GM18951 (cell line): ENCODE results near the gene TOMM20.

Experiments
- POLR2A ChIP-seq: IDR thresholded peaks from 4 replicates; pipeline ENCODE4 v1.6.1; 2011; ENCODE audit warnings: mild to moderate bottlenecking; ENCODE audit not compliant: insufficient read length, insufficient read depth; ENCODE audit errors: extremely low read depth
- in situ Hi-C: fragments of 300-500 bp; cut with MboI; formaldehyde crosslinking; loops from one replicate; pipeline ENCODE4 v1.12.0; 2022; ENCODE audit warnings: low sequenced_read_pairs, mixed read lengths, inconsistent platforms; ENCODE audit not compliant: unreplicated experiment

The TOMM20 gene

DNA sequence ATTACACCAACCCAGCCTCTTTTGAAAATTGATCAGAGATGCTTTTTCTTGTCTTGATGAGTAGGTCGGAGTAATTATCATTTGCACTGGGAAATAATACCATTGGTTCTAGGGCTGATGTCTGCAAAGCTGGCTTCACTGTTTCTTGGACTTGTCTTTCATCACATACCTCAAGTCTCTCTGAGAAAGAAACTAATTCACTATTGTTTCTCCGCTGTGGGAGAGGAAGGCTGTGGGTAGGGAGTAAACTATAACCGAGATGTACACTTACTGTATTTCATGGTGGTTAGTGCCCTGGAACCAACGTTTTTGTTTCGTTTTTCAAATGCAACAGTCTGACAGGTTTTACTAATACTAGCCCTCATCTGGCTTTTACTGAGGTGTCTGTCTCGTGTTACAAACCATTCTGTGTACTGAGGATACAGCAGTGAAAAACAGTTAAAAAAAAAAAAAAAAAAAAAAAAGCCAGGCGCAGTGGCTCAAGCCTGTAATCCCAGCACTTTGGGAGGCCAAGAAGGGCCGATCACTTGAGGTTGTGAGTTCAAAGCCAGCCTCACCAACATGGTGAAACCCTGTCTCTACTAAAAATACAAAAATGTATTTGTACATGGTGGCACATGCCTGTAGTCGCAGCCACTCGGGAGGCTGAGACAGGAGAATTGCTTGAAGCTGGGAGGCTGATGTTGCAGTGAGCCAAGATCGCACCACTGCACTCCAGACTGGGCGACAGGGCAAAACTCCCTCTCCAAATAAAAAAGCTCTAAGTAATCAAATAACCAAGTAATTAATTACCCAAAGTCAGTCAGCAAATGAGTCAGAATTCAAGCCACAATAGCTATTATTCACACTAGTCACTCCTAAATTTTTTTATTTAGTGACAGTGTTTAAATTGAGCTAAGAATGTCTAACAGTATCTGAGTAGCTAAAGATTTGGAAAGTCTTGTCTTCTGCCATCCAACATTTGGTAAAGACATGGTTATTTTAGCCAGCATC lies 23.3 kb downstream of the TOMM20 start:
- TF ChIP-seq POLR2A, result no peak
- in situ Hi-C loops, result loop anchor here (10.0 kb wide), 1 partner anchor 309 kb away; no protein-coding TSS in a partner anchor

DNA sequence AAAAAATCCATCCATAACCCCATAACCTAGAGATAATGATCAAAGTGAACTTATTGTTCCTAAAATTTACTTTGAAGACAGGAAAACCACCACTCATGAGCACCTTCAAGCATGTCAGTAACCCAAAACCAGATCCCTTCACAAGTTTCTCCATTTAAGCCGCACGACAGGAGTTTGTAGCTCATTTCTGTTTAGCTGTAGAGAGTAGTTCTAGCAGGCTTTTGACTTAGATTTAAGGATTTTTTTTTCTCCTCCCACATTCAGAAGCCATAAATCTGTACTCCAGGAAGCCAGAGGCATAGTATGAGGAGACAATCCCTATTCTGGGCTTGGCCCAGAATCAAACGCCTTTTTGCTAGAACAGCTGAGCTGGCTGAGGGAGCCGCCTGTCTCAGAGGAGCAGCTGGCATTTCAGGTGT lies 25.6 kb downstream of the TOMM20 start:
- TF ChIP-seq POLR2A, result no peak
- in situ Hi-C loops, result loop anchor here (10.0 kb wide), 1 partner anchor 312 kb away; no protein-coding TSS in a partner anchor

DNA sequence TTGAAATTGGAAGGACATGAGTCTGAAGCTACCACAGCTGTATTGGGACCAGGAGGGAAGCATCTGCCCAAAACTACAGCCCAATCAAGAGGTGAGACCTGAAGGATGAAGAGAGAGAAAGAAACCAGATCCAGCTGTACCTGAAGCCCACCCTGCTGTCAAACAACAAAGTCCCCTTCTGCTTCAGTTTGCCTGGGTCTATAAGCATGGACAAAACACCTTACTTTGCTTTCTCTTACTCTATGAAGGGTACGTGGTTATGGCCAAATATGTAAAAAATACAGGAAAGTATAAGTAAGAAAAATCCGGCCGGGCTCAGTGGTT lies 26.4 kb downstream of the TOMM20 start:
- TF ChIP-seq POLR2A, result no peak
- in situ Hi-C loops, result loop anchor here (10.0 kb wide), 1 partner anchor 313 kb away; no protein-coding TSS in a partner anchor

DNA sequence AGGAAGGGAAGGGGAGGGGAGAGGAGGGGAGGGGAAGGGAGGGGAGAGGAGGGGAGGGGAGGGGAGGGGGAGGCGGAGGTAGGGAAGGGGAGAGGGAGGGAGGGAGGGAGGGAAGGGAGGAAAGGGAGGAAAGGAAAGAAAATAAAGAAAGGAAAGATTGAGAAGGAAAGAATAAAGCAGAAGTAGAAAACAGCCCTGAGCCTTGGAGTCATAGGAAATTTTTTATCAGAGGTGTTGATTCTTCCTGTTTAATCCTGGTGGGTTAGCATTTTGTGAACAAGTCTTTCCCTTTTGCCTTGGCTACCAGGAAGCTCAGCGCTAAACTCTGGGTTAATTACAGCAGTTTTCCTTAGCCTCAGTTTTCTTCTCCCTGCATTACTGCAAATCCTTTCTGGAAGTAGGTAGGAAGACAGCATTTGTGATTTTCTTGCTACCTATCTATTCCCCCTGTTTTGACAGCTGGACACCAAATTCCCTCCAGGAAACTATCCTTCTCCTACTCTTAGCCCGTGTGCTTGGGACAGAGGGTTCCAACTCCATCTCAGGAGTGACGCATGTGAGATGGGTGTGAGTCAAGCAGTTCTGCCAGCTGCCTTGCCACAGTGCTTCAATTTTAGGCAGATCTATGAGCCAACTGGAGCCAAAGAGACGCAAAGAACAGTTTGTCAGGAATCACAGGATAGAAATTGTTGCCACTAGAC lies 26.9 kb downstream of the TOMM20 start:
- TF ChIP-seq POLR2A, result no peak
- in situ Hi-C loops, result loop anchor here (10.0 kb wide), 1 partner anchor 313 kb away; no protein-coding TSS in a partner anchor

DNA sequence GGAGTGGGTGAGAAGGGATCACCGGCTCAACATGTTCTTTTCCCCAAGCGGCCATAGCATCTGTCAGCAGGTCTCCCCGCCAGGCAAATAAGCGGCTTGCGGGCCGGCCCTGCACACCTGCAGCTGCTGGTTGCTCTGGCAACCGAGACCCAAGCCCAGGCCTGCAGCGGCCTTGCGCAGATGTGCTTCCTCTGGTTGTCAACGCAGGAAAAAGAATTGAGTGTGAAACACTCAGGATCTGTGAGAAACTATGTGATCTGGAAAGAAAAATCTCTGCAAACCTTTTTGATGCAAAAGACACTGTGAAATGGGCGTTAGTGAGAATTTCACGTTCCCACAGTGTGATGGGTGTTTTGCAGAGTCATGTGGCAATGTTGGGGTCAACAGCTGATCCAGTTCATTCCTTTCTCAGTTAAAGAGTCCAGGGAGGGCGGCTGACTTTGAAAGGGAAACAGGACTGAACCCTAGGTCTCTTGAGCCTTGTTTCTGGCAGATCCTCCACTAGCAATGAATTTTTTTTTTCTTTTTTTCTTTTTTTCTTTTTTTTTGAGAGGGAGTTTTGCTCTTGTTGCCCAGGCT lies 28.4 kb downstream of the TOMM20 start:
- in situ Hi-C loops, result loop anchor here (10.0 kb wide), 1 partner anchor 315 kb away; no protein-coding TSS in a partner anchor
- no peak for TF ChIP-seq POLR2A

DNA sequence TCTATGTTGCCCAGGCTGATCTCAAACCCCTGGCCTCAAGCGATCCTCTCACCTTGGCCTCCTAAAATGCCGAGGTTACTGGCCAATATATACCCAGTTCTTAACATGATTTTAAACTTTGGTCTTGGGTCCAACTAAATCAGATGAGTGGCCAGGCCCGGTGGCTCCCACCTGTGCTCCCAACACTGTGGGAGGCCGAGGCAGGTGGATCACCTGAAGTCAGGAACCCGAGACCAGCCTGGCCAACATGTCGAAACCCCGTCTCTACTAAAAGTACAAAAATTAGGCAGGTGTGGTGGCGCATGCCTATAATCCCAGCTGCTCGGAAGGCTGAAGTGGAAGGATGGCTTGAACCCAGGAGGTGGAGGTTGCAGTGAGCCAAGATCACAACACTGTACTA lies 29.6 kb downstream of the TOMM20 start:
- in situ Hi-C loops, result loop anchor here (25.0 kb wide), 3 partner anchors 262 to 512 kb away; no protein-coding TSS in a partner anchor
- TF ChIP-seq POLR2A, result no peak

DNA sequence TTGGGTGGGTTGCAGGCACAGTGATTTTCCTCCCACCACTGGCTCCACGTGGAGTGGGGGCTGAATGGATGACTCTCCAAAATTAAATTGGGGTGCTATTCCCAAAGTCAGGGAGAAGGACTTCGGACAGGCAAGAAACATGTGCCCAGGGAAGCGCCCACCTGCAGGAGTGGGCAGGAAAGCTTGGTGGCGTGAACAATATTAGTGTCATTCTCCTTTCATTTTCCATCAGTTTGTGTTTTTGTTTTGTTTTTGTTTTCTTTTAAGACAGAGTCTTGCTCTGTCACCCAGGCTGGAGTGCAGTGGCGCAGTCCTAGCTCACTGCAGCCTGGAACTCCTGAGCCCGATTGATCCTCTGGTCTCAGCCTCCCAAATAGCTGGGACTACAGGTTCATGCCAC lies 30.1 kb downstream of the TOMM20 start:
- in situ Hi-C loops, result loop anchor here (25.0 kb wide), 3 partner anchors 261 to 511 kb away; no protein-coding TSS in a partner anchor
- TF ChIP-seq POLR2A, result no peak

DNA sequence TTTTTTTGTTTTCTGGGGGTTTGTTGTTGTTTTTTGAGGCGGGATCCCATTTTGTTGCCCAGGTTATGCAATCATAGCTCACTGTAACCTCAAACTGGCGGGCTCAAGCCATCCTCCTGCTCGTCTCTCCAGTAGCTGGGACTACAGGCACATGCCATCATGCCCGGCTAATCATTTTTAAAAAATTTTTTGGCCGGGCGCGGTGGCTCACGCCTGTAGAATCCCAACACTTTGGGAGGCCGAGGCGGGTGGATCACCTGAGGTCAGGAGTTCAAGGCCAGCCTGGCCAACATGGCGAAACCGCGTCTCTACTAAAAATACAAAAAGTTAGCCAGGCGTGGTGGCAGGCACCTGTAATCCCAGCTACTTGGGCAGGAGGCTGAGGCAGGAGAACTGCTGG lies 31.1 kb downstream of the TOMM20 start:
- in situ Hi-C loops, result loop anchor here (25.0 kb wide), 3 partner anchors 260 to 510 kb away; no protein-coding TSS in a partner anchor

DNA sequence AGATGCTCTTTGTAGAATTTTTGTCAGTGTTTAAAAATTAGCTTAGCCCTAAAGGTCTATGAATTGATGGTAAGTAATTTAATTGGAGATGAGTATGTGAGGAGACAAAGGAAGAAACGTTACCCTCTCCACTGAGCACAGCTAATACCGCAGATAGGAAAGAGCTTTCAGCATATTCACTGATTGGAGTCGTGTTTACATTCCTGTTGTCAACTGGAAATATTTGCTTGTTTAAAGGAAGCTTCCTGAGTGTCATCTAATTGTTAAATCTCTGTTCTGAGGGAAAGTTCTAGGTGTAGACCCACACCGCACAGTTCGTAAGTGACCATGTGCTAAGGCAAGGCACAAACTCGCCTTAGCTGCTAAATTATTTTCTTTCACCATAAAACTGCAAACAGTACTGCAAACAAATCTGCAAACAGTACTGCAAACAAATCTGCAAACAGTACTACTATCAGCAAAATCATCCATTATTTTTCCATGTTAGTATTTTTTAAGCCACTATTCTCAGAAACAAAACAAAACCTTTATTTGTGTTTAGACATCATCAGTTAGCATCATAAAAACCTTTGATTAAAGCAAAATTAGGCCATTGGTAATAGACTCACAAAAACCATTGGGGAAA lies 32.6 kb downstream of the TOMM20 start:
- TF ChIP-seq POLR2A, result no peak
- in situ Hi-C loops, result loop anchor here (25.0 kb wide), 3 partner anchors 259 to 509 kb away; no protein-coding TSS in a partner anchor

DNA sequence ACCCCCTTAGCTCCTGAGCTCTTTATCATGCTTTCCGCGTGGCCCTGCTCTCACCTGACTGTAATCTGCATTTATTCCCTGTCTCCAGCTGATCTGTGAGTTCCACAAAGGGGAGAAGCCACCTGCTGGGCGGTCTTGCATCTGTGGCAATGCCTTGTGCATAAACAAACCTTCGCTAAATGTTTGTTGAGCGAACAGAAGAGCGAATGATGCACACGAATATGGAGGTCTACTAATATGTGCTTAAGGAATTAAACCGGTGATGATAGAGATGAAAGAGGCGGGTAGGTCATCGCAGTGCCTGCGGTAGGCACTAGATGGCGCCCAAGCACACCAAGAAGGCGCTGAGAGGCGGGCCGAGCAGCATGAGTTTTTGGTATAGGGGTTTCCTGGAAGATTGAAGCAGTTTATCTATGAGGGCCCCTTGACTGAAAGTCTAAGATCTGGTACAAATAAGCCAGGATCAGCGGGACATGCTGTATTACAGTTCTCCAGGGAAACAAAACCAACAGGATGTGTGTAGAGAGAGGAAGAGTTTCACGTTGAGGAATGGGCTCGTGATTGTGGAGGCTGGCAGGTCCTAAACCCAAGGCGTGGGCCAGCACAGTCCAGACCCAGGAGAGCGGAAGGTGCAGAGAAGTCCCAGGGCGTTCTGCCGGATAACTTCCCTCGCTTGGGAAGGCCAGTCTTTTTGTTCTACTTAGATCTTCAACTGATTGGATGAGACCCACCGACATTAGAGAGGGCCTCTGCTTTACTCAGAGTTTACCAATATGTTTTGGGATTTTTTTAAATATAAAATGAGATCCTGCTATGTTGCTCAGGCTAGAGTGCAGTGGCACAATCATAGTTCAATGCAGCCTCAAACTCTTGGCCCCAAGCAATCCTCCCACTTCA lies 34.7 kb downstream of the TOMM20 start:
- in situ Hi-C loops, result loop anchor here (25.0 kb wide), 3 partner anchors 257 to 507 kb away; no protein-coding TSS in a partner anchor
- no peak for TF ChIP-seq POLR2A

DNA sequence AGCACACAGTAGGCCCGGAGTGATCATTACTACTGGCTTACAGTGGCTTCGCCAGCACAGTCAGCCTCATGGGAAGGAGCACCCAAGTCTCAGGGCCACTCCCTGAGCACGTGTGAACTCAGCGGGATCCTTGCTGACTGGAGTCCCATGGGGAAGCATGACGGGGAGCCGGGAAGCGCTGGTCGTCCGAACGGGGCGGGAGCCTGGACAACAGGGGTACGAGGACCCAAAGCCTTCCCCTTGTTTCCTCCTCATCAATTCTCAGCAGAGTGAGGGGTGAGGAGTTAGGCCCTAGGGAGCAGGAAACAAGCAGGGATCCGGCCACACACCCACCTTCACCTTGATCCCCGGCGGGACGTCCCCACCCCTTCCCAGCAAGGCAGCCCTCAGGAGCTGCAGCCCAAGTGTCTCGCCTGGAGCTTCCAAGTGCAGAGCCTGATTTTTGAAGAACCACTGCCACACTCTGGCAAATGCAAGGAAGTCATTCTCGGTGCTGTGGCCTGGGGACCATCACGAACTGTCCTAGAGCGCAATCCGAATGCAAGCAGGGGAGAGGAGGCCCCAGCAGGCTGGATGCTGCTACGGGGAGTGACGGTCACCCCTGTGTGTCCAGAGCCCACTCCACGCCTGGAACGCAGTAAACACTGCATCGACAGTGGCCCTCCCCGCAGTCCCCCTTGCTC lies 35.5 kb downstream of the TOMM20 start:
- in situ Hi-C loops, result loop anchor here (25.0 kb wide), 3 partner anchors 256 to 506 kb away; no protein-coding TSS in a partner anchor
- no peak for TF ChIP-seq POLR2A

DNA sequence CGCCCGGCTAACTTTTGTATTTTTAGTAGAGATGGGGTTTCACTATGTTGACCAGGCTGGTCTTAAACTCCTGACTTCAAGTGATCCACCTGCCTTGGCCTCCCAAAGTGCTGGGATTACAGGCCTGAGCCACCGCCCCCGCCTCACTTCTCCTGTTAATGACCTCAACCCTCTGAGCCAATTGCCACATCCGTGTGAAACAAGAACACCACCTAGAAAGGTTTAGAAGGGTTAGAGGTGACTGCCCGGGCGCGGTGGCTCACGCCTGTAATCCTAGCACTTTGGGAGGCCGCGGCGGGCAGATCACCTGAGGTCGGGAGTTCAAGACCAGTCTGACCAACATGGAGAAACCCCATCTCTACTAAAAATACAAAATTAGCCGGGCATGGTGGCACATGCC lies 36.2 kb downstream of the TOMM20 start:
- in situ Hi-C loops, result loop anchor here (25.0 kb wide), 3 partner anchors 255 to 505 kb away; no protein-coding TSS in a partner anchor

DNA sequence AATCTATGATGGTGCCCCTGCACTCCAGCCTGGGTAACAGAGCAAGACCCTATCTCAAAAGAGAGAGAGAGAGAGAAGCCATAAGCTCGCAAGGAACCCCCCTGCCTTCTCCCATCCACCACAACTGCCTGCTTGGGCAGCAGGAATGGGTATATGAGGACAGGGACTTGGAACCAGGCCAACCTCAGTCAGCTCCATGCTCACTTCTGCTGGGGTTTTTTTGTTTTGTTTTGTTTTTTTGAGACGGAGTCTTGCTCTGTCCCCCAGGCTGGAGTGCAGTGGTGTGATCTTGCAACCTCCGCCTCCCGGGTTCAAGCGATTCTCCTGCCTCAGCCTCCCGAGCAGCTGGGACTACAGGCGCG lies 36.6 kb downstream of the TOMM20 start:
- in situ Hi-C loops, result loop anchor here (25.0 kb wide), 3 partner anchors 255 to 505 kb away; no protein-coding TSS in a partner anchor

DNA sequence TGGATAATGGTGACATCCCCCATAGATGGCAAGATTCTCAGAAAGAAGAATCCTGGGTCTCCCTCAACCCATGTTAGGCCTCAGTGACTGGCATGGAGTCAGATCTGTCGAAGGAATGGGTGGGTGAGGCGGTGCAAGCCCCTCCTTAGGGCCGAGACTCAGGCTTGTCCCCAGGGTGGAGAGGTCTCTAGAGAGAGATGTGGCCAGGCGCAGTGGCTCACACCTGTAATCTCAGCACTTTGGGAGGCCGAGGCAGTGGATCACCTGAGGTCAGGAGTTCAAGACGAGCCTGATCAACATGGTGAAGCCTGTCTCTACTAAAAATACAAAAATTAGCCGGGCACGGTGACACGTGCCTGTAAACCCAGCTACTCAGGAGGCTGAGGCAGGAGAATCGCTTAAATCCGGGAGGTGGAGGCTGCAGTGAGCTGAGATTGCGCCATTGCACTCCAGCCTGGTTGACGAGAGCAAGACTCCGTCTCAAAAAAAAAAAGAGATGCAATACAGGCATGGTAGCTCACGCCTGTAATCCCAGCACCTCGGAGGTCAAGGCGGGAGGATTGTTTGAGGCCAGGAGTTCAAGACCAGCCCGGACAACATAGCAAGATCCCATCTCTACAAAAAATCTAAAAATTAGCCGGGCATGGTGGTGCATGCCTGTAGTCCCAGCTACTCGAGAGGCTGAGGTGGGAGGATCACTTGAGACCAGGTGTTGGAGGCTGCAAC lies 37.2 kb downstream of the TOMM20 start:
- in situ Hi-C loops, result loop anchor here (25.0 kb wide), 3 partner anchors 254 to 504 kb away; no protein-coding TSS in a partner anchor
